Astrocyte (in vitro differentiated cells and primary cell): ENCODE data around the gene ANO3.

Source experiments
- EZH2 ChIP-seq: IDR thresholded peaks from 2 replicates; pipeline ENCODE4 v1.6.1; 2012; ENCODE audit warnings: mild to moderate bottlenecking, low read length, inconsistent platforms; ENCODE audit not compliant: insufficient read depth
- TF ChIP-seq, protein P1 (sequence below): IDR thresholded peaks from 2 replicates; pipeline ENCODE4 v1.5.1; 2011; ENCODE audit warnings: low read depth, mild to moderate bottlenecking, inconsistent platforms, low read length, moderate library complexity; ENCODE audit not compliant: insufficient read depth

DNA sequence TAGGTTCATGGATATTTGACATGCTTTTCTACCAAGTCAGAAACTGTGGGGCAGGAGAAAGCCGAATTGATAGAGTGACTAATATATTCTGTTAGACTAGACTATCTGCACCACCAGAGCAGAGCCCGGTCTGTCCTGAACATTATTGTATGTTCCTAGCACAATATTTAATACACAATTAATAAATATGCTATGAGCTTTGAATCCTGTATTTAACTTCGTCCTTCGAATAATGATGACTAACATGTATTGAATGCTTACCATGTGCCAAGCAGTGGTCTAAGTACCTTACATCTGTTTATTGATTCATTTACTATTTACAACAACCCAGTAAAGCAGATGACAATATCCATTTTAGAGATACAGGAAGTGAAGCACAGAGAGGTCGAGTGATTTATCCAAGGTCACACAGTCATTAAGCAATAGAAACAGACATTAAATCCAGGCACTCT, 44.8 kb upstream of the ANO3 start:
- TF ChIP-seq, protein P1, sequence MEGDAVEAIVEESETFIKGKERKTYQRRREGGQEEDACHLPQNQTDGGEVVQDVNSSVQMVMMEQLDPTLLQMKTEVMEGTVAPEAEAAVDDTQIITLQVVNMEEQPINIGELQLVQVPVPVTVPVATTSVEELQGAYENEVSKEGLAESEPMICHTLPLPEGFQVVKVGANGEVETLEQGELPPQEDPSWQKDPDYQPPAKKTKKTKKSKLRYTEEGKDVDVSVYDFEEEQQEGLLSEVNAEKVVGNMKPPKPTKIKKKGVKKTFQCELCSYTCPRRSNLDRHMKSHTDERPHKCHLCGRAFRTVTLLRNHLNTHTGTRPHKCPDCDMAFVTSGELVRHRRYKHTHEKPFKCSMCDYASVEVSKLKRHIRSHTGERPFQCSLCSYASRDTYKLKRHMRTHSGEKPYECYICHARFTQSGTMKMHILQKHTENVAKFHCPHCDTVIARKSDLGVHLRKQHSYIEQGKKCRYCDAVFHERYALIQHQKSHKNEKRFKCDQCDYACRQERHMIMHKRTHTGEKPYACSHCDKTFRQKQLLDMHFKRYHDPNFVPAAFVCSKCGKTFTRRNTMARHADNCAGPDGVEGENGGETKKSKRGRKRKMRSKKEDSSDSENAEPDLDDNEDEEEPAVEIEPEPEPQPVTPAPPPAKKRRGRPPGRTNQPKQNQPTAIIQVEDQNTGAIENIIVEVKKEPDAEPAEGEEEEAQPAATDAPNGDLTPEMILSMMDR: no peak
- no peak for TF ChIP-seq EZH2
